Lower lobe of right lung (tissue), 2 donors: Measurements from ENCODE around the gene RTN4IP1. TPM values are rescaled to one million over a fixed set of nuclear protein-coding genes. Genes with fewer than 3 reads are reported as not detected.

Experiments used
- ATAC-seq, 2 donors: fragments of 200-7000 bp; cut with Tn5 transposase; one replicate each; pipeline ENCODE4 v1.9.1; 2020 to 2022; ENCODE audit warnings: mild to moderate bottlenecking in 2 of 2, moderate library complexity in 2 of 2
- DNase-seq: peaks from one replicate; pipeline ENCODE4 v3.0.0-alpha.2; 2020
- H3K27ac ChIP-seq: fragments of 200-600 bp; one replicate; pipeline ENCODE4 v1.8.0; 2022
- H3K27me3 ChIP-seq: fragments of 200-600 bp; one replicate; pipeline ENCODE4 v1.8.0; 2022; ENCODE audit warnings: low read depth
- H3K36me3 ChIP-seq: fragments of 200-600 bp; one replicate; pipeline ENCODE4 v1.8.0; 2022; ENCODE audit warnings: mild to moderate bottlenecking
- H3K4me1 ChIP-seq: fragments of 200-600 bp; one replicate; pipeline ENCODE4 v1.8.0; 2022
- H3K4me3 ChIP-seq: fragments of 200-600 bp; one replicate; pipeline ENCODE4 v1.8.0; 2022; ENCODE audit warnings: mild to moderate bottlenecking
- H3K9me3 ChIP-seq: fragments of 200-600 bp; one replicate; pipeline ENCODE4 v1.8.0; 2022
- CTCF ChIP-seq: fragments of 200-600 bp; IDR thresholded peaks from one replicate; pipeline ENCODE4 v1.8.0; 2022; ENCODE audit warnings: antibody characterized with exemption, mild to moderate bottlenecking
- intact Hi-C: fragments of 100-400 bp; cut with DNase I; formaldehyde crosslinking; loops from one replicate; pipeline ENCODE4 v1.11.0; 2022
- total RNA-seq: library from RNA; stranded (reverse); fragmentation: NEBNext Ultra II Directional; extraction: Animal tissue kit (Norgen Biotek cat#: 25700); gene quantifications from one replicate; pipeline ENCODE4 v1.2.1, GENCODE V29; 2021
- donor health status: DM: no; HTN: yes; CAD: no; lungs with severe emphysema.

RTN4IP1 gene
- total RNA-seq, 1 donor from 2014 or later, result 4.1 TPM

- H3K27me3 ChIP-seq, result no peaks in the 10 kb centered on the region
- DNase-seq, result no peak
- H3K4me1 ChIP-seq, result peaks cover 11% of the 10 kb centered on the region
- ATAC-seq, result peak; percentile 53 to 72
- TF ChIP-seq CTCF, result no peak
- intact Hi-C loops, result no loop called here
- H3K9me3 ChIP-seq, result no peaks in the 10 kb centered on the region
- no peak overlapping the region for H3K4me3 ChIP-seq
- peaks cover 18% of the 10 kb centered on the region for H3K36me3 ChIP-seq
- H3K27ac ChIP-seq, result no peak overlapping the region
These were observed 91.2 kb downstream of the RTN4IP1 start for GRCh38 chr6:106538145-106538544.

GRCh38 chr6:106537662-106538061 is 91.6 kb downstream of the RTN4IP1 start:
- no peak for ATAC-seq
- intact Hi-C loops, result no loop called here
- no peak overlapping the region for H3K27ac ChIP-seq

GRCh38 chr6:106536851-106537250 is 92.4 kb downstream of the RTN4IP1 start:
- DNase-seq, result no peak
- no peak for TF ChIP-seq CTCF
- Histone ChIP-seq H3K4me1 (peaks cover 11% of the 10 kb centered on the region), H3K27me3 (no peaks in the 10 kb centered on the region), H3K27ac (no peak overlapping the region), H3K9me3 (no peaks in the 10 kb centered on the region), H3K36me3 (peaks cover 18% of the 10 kb centered on the region), H3K4me3 (no peak overlapping the region)
- ATAC-seq, result no peak
- intact Hi-C loops, result no loop called here

More at GRCh38 chr6:106537662-106538061, 91.6 kb downstream of the RTN4IP1 start:
- peaks cover 18% of the 10 kb centered on the region for H3K36me3 ChIP-seq
- no peak overlapping the region for H3K4me3 ChIP-seq
- peaks cover 11% of the 10 kb centered on the region for H3K4me1 ChIP-seq
- H3K27me3 ChIP-seq, result no peaks in the 10 kb centered on the region
- no peak for DNase-seq
- no peak for TF ChIP-seq CTCF
- H3K9me3 ChIP-seq, result no peaks in the 10 kb centered on the region

GRCh38 chr6:106536357-106536756 is 92.9 kb downstream of the RTN4IP1 start:
- Histone ChIP-seq H3K9me3 (no peaks in the 10 kb centered on the region), H3K36me3 (peaks cover 22% of the 10 kb centered on the region), H3K4me3 (no peak overlapping the region), H3K27ac (no peak overlapping the region), H3K4me1 (peaks cover 11% of the 10 kb centered on the region), H3K27me3 (no peaks in the 10 kb centered on the region)
- no peak for DNase-seq
- no peak for TF ChIP-seq CTCF
- intact Hi-C loops, result no loop called here
- no peak for ATAC-seq

- no peak for TF ChIP-seq CTCF
- no peak for ATAC-seq
- no peak for DNase-seq
- Histone ChIP-seq H3K27ac (no peak overlapping the region), H3K4me1 (peaks cover 11% of the 10 kb centered on the region), H3K9me3 (no peaks in the 10 kb centered on the region), H3K4me3 (no peak overlapping the region), H3K27me3 (no peaks in the 10 kb centered on the region), H3K36me3 (peaks cover 36% of the 10 kb centered on the region)
- intact Hi-C loops, result no loop called here
These were observed 94.3 kb downstream of the RTN4IP1 start for GRCh38 chr6:106535012-106535411.

- DNase-seq (no peak), ATAC-seq (no peak)
- H3K4me3 ChIP-seq, result no peak overlapping the region
- H3K27ac ChIP-seq, result no peak overlapping the region
- H3K9me3 ChIP-seq, result no peaks in the 10 kb centered on the region
- peaks cover 40% of the 10 kb centered on the region for H3K36me3 ChIP-seq
- no peaks in the 10 kb centered on the region for H3K27me3 ChIP-seq
- intact Hi-C loops, result no loop called here
- H3K4me1 ChIP-seq, result peaks cover 11% of the 10 kb centered on the region
- TF ChIP-seq CTCF, result no peak
These were observed 94.7 kb downstream of the RTN4IP1 start for GRCh38 chr6:106534564-106534982.
